GM10266 (cell line): ENCODE measurements around the gene SERPINA4.
A peak's percentile ranks its signal among the peaks of the same experiment; 100 is the strongest.

Experiments
- DNase-seq: peaks from one replicate; pipeline ENCODE4 v3.0.0; 2012; ENCODE audit errors: extremely low spot score
- TF ChIP-seq, protein P1 (sequence below): IDR thresholded peaks from 2 replicates; pipeline ENCODE4 v1.5.1; 2012; ENCODE audit warnings: mild to moderate bottlenecking, low read depth; ENCODE audit not compliant: control insufficient read depth, insufficient read depth; ENCODE audit errors: missing control alignments

SERPINA4 gene

DNA sequence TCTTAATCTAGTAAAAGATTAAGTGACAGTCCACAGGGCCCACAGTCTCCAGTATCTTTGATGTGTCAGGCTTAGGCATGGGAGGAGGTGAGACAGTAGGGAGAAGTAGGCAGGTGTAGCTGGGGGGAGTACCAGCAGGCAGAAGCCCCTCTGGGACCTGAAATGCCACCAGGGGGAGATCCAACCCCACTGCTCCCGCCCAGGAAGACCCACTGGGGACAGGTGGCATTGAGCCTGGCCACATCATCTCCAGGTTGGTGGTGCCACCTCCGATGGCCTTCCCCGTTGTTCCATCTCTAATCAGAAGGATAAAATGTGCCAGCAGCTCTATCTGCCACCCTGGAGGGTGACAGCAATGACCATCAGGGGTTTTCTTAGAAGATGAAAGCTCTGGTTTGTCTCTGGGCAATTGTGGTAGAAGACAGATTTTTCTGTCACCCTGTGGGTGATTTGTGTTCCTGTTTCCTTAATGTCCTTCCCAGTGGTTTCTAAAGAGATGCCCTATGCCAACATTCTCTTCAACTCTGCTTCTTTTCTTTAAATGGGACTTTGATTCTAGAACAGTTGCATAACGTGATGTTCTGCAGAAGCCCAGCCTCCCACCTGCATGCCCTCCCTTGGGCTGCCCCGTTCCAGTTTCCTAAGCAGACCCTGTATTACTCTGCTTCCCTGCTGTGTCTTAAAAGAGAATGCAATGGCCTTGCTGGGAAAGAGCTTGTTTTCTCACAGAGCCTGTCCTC, 39.7 kb upstream of the SERPINA4 start:
- TF ChIP-seq, protein P1, sequence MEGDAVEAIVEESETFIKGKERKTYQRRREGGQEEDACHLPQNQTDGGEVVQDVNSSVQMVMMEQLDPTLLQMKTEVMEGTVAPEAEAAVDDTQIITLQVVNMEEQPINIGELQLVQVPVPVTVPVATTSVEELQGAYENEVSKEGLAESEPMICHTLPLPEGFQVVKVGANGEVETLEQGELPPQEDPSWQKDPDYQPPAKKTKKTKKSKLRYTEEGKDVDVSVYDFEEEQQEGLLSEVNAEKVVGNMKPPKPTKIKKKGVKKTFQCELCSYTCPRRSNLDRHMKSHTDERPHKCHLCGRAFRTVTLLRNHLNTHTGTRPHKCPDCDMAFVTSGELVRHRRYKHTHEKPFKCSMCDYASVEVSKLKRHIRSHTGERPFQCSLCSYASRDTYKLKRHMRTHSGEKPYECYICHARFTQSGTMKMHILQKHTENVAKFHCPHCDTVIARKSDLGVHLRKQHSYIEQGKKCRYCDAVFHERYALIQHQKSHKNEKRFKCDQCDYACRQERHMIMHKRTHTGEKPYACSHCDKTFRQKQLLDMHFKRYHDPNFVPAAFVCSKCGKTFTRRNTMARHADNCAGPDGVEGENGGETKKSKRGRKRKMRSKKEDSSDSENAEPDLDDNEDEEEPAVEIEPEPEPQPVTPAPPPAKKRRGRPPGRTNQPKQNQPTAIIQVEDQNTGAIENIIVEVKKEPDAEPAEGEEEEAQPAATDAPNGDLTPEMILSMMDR: no peak
- no peak for DNase-seq

DNA sequence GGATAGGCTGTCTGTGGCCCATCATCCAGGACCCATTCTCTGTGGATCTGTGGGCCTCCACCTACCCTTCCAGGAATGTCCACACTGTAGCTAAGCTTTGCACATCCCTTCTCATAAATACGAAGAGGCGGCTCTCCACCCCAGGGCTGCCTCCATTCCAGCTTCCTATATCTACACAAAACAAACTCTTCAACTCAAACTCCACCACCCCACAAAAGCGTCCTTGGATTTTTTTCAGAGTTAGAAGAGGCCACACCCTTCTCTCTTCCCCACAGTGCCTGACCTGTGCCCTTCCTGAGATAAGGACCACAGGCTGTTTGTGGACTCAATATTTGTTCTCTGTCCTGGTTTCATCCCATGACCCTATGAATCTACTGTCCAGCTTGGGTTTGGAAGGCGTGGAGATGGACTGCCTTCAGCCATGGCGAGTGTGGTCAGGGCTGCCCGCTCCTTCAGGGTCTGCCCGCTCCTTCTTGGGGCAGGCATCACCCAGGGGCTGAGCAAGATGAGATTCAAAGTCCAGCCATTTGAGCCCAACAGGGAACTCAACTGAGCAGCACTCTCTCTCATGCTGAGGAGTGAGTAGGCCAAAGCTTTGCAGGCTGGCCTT, 39.0 kb upstream of the SERPINA4 start:
- DNase-seq: no peak

GRCh38 chr14:94523265-94523664, 38.0 kb upstream of the SERPINA4 start:
- TF ChIP-seq, protein P1: no peak
- no peak for DNase-seq

More for the DNA sequence above, 39.0 kb upstream of the SERPINA4 start:
- TF ChIP-seq, protein P1: no peak

- TF ChIP-seq, protein P1: no peak
- no peak for DNase-seq
Observed at GRCh38 chr14:94524093-94524492, 37.1 kb upstream of the SERPINA4 start.

DNA sequence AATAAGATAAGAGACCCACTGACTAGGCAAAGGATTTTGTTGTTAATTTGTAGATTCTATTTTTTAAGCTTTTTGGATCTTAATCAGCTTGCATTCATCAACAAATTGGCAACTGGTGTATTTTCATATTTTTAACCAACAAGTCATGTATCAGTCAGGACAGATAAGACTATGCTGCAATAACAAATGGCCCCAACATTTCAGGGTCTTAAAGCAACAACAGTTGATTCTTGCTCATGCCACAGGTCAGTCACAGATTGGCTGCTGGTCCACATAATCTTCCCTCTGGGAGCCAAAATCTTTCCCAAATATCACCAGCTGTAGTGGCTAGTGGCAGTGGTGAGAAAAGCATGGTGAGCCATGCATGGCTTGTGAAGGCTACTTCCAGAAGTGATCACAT, 30.1 kb upstream of the SERPINA4 start:
- TF ChIP-seq, protein P1: no peak
- no peak for DNase-seq

GRCh38 chr14:94532447-94532846, 28.8 kb upstream of the SERPINA4 start:
- TF ChIP-seq, protein P1: no peak
- peak; percentile 29 for DNase-seq

GRCh38 chr14:94535506-94535905, 25.7 kb upstream of the SERPINA4 start:
- TF ChIP-seq, protein P1: no peak
- DNase-seq: no peak
